Measurements from ENCODE around the gene NOTCH2.

The NOTCH2 gene

DNA sequence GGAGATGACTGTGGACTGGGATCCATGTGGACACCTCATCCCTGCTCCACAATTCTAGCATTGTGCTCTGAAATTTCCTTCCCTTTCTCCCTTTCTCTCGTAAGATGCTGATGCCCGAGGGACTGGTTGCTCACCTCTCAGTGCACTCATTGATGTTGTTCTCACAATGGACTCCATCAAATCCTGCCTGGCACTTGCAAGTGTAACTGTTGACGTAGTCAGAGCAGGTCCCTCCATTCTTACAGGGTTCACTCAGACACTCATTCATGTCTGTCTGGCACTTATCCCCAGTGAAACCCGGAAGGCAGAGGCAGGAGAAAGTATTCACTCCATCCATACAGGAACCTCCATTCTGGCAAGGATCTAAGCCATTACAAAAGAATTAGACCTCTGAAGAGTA is 128.1 kb downstream of the NOTCH2 start:
- no peak for DNase-seq (ENCODE audit: low spot score)

DNA sequence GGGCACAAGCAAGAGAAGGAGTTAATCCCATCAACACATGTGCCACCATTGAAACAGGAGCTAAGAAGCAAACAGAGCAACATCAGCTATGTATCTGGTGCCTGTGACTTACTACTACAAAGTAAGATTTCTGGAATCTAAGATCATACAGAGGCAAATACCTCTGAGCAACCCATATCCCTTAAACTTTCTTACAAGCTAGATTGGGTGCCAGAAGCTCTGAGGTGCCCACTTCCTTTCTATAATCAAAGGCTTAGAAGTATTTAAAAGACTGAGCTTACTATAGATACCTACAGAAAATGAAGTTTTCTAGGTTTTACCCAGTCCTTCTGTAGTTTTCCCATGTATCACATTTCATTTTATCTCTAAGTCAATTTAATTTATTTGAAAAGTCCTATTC is 128.8 kb downstream of the NOTCH2 start:
- DNase-seq (ENCODE audit: low spot score): no peak

DNA sequence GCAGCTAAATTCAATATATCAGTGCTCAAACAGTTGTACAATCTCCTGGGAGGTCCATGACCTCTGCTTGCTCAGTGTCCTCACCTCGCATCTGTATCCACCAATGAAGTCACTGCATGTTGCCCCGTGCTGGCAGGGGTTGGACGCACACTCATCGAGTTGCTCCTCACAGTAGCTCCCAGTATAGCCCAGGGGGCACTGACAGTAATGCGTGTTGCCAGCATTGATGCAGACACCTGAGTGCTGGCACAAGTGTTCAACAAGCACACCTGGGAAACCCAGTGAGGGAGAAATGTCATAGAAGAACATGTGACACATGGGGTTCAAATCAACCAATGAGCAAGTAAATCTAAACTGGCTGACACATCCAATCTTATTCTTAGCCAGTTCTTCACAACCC is 132.3 kb downstream of the NOTCH2 start:
- DNase-seq (ENCODE audit: low spot score): no peak

GRCh38 chr1:119935915-119936314 is 133.5 kb downstream of the NOTCH2 start:
- no peak for DNase-seq (ENCODE audit: low spot score)

- no peak for DNase-seq (ENCODE audit: low spot score)
Observed at GRCh38 chr1:119935373-119935772, 134.1 kb downstream of the NOTCH2 start.

DNA sequence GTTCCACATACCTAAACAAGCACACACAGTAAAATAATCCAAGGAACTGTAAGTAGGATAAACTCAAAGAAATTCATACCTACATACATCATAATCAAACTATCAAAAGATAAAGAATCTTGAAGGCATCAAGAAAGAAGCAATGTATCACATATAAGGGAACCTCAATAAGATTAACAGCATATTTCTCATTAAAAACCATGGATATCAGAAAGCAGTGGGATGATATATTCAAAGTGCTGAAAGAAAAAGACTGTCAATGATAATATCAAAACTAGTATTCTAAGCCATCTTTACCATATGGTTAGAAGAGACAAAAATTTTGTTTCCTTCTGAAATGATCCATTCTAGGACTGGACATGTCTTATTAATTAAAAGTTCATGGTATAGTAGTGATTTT is 136.1 kb downstream of the NOTCH2 start:
- no peak for DNase-seq (ENCODE audit: low spot score)

- no peak for DNase-seq (ENCODE audit: low spot score)
Observed at GRCh38 chr1:119929643-119930315, 139.7 kb downstream of the NOTCH2 start.

DNA sequence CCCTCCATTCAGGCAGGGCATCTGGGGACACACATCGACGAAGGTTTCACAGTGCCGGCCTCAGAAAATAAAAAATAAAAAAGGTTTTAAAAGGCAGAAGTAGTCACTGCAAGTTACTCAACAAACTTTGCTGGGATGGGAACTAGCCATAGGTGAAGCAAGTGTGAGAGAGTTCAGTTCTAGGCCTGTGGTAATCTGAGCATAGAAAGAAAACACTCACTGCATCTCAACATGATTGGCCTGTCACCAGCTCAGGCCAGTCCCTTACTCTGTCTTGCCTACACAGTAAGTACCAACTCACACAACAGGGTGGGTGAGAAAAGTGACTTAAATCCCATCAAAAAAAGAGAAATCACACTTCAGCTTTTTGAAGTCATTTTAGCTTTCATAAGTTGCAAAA is 142.9 kb downstream of the NOTCH2 start:
- no peak for DNase-seq (ENCODE audit: low spot score)

DNA sequence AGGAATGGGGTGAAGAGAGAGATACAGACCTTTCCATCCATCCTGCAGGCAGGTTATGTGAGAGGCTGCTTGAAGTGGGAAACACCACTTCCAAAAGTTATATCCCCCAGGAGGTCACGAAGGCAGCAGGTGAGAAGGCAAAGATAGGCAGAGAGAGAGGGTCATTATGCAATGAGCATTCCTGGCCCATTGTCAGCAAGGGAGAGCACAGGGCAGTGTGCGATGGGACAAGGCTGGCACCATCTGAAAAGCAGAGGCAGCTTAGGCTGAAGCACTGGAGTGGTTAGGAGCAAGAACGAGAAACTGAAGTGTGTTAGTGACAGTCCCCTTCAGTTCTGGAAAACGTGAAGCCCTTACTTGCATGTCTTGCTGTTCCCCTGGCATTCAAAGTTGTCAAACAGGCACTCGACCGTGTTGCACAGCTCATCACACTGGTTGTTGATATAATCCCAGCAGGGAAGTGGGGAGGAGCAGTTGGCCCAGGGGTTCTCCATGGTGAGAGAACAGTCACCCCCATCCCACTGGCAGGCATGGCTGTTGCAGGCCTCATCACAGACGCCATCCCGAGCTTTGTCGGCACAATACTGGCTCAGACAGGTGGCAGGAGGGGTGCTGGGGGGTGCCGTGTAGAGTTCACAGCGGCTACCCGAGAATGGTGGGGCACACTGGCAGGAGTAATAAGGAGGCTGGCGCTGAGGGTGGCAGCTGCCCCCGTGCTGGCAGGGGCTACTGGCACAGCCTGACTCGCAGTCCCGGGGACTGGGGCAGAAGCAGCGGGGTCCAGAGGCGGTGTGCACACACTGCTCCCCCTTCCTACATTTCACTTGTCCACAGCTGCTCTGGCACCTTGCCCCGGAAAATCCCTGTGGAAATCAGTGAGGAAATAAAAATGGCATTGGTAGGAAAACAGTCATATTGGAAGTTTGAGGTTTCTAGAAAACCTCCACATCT is 144.2 kb downstream of the NOTCH2 start:
- DNase-seq (ENCODE audit: low spot score): no peak

- DNase-seq (ENCODE audit: low spot score): no peak
Observed at GRCh38 chr1:119920104-119920968, 149.1 kb downstream of the NOTCH2 start.

- no peak for DNase-seq (ENCODE audit: low spot score)
Observed at GRCh38 chr1:119919241-119919640, 150.2 kb downstream of the NOTCH2 start.

- DNase-seq (ENCODE audit: low spot score): no peak
Observed at GRCh38 chr1:119918301-119918700, 151.2 kb downstream of the NOTCH2 start.

DNA sequence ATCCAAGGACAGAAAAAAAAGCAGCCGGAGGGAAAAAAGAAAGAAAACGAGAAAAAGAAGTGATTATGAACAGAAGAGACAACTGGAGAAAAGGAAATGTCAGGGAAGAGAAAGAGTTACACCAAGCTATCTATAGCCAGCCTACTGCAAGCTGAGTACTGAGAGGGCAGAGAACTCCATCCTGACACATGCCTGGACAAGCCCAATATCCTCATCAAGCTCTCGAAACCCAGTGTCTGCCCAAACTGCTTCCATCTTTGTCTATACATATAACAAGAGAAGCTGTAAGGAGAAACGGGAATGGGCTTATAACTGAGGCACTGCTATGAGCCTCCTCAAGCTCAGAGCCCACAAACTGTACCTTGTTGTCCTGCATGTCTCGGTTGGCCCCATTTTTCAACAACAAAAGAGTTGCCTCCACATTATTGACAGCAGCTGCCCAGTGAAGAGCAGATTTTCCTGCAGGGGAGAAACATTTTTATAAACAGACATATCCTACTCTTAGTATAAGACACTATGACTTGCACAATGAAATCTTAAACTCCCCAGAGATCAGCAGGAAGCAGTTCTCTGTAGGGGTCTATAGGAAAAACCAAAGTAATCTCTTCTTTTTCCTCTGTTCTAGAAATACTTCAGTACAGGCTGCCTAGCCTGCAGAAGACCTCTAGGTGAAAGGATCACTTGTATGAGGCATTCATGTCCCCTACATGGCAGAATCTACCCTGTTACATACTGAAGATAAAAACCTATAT is 152.0 kb downstream of the NOTCH2 start:
- DNase-seq (ENCODE audit: low spot score): no peak

DNA sequence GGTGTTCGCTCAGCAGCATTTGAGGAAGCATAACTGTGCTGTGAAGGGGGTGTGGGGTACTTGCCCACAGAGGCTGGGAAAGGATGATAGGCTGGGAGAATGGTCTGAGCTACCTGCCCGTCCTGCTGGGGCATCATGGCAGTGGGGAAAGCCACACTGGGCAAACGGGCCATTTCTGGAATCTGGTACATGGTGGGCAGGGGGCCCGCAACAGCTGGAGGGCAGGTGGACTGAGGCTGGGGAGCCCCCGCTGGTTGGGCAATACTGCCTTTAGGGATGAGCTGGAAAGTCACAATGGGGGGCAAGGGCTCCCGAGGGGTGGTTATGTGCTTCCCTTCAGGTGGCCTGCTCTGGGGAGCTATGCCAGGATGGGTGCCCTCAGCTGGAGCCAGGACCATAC is 153.9 kb downstream of the NOTCH2 start:
- no peak for DNase-seq (ENCODE audit: low spot score)

DNA sequence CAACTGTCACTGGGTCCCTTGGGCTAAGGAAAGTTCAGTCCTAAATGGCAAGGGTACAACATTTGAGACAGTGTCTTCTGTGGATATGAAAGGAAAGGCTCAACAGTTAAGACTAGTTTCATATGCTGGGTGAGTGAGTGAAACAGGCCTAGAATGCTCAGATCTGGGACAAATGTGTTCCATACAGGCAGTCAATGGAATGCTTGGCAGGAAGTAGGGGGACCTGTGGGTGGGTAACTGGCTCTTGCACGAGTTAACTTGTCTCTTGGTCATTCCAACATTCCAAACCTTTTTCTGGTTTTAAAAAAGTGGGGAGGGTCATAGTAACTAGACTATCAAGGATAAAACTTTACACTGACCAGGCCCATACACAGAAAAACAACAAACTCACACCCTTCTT is 155.4 kb downstream of the NOTCH2 start:
- no peak for DNase-seq (ENCODE audit: low spot score)

- no peak for DNase-seq (ENCODE audit: low spot score)
Observed at GRCh38 chr1:119912963-119913362, 156.5 kb downstream of the NOTCH2 start.

GRCh38 chr1:119911775-119912174 is 157.7 kb downstream of the NOTCH2 start:
- DNase-seq (ENCODE audit: low spot score): no peak

GRCh38 chr1:119910618-119911017 is 158.8 kb downstream of the NOTCH2 start:
- no peak for DNase-seq (ENCODE audit: low spot score)

DNA sequence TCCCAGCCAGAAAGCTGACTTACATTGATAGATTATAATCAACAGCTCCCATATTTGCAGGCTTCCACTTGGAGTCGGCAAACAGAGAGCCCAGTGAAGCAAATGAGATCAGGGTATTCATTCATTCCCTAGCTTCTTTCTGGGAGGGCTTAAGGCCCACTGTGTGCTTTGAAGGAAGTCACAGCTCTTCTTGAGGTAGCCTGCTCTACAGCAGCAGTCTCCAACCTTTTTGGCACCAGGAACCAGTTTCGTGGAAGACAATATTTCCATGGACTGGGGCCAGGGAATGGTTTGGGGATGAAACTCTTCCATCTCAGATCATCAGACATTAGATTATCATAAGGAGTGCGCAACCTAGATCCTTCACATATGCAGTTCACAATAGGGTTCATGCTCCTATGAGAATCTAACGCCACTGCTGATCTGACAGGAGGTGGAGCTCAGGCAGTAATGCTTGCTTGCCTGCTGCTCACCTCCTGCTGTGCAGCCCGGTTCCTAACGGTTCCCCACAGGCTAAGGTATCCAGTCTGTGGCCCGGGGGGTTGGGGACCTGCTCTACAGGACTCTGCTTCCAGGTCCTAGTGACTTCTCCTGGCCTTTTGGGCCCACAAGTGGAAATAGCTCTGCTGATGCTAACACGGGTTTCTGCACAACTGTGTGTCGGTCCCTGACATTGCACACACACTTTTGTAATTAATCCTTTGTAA is 159.4 kb downstream of the NOTCH2 start:
- no peak for DNase-seq (ENCODE audit: low spot score)

DNA sequence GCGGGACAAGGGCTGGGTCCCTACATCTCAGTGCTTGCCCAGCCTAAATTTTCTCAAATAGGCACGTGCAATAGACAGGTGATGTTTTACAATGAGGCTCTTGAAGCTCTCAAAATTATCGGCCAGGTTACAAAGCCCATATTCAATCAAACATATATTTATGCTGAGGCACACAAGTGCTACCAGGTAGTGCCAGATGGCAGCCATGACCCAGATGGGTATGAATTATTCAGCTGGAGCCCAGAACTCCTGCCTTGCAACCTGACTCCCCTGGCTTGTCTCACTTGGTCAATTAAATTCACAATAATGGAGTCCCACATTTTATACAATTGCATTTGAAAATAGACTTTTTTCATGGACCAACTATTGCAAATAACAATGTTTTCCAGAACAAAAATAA is 160.8 kb downstream of the NOTCH2 start:
- no peak for DNase-seq (ENCODE audit: low spot score)
